ENCODE measurements around the gene GINS2. TPM values are rescaled to one million over a fixed set of nuclear protein-coding genes. Genes with fewer than 3 reads are reported as not detected.
A peak's percentile ranks its signal among the peaks of the same experiment; 100 is the strongest.

The GINS2 gene
- total RNA-seq, 1 experiment from 2014 or later = 53.3 TPM

GRCh38 chr16:85654251-85655095 lies 34.3 kb downstream of the GINS2 start:
- Histone ChIP-seq H3K4me2 (ENCODE audit: low read length) (no peak overlapping the region), H3K36me3 (ENCODE audit: control insufficient read depth in 1 of 2, insufficient read depth in 2 of 2, low read length in 2 of 2) (peaks cover 31 to 43% of the 10 kb centered on the region in 2 experiments), H3K9ac (ENCODE audit: low read length) (no peak overlapping the region), H2AFZ (ENCODE audit: low read depth, low read length, poor library complexity, severe bottlenecking) (no peak overlapping the region), H4K20me1 (ENCODE audit: insufficient read depth) (peaks cover 4% of the 10 kb centered on the region; the same call in 1 of the 2 replicates), H3K27me3 (ENCODE audit: insufficient read depth, low read length) (no peaks in the 10 kb centered on the region), H3K79me2 (ENCODE audit: insufficient read depth, low read length) (peaks cover 4% of the 10 kb centered on the region; the same call in 1 of the 2 replicates), H3K27ac (ENCODE audit: low read depth, low read length) (peak overlapping the region; percentile 59; the same call in 1 of the 2 replicates), H3K4me1 (ENCODE audit: control insufficient read depth in 1 of 2, insufficient read depth in 2 of 2, low read length in 2 of 2) (peaks cover 4 to 30% of the 10 kb centered on the region in 2 experiments; a peak in 3 of 4 replicates), H3K9me2 (ENCODE audit: insufficient read depth) (no peaks in the 10 kb centered on the region), H3K9me3 (ENCODE audit: control insufficient read depth in 1 of 2, insufficient read depth in 1 of 2, low read depth in 1 of 2, low read length in 2 of 2) (no peaks in the 10 kb centered on the region), H3K4me3 (replicated peaks in 1 of 2; ENCODE audit: low read depth in 1 of 2, low read length in 2 of 2) (no peak overlapping the region)
- intact Hi-C loops (cut with micrococcal nuclease) = loop anchor here (5.0 kb wide), 1 partner anchor 63 kb away; no protein-coding TSS in a partner anchor
- TF ChIP-seq JUND (IDR thresholded peaks at IDR 0.05) = no peak
- no peak for TF ChIP-seq EGR1 (IDR thresholded peaks at IDR 0.05; ENCODE audit: low read depth)
- TF ChIP-seq SRF (IDR thresholded peaks at IDR 0.05; ENCODE audit: low read depth) = no peak
- no peak for TF ChIP-seq ZFX (IDR thresholded peaks at IDR 0.05)
- TF ChIP-seq SP1 (IDR thresholded peaks at IDR 0.05; ENCODE audit: low read depth) = no peak
- TF ChIP-seq CEBPB (IDR thresholded peaks at IDR 0.05; ENCODE audit: low read depth) = no peak
- RAD21 ChIA-PET (ENCODE audit: low non-redundant PET in 1 of 2, low total read pairs in 2 of 2, uncharacterized antibody in 2 of 2, unreplicated experiment in 2 of 2) = no interaction called here
- POLR2A ChIA-PET = no interaction called here
- ATAC-seq (no peak), DNase-seq (ENCODE audit: low read depth, low spot score) (no peak)
- BruUV-seq (replicated peaks) = no TSS peak
- CTCF ChIA-PET = no interaction called here

- CTCF ChIA-PET = no interaction called here
- POLR2A ChIA-PET = no interaction called here
- H4K20me1 ChIP-seq (ENCODE audit: insufficient read depth) = peaks cover 8% of the 10 kb centered on the region; the same call in 1 of the 2 replicates
Observed at GRCh38 chr16:85653290-85653891, 35.4 kb downstream of the GINS2 start.

More at GRCh38 chr16:85653290-85653891, 35.4 kb downstream of the GINS2 start:
- Histone ChIP-seq H3K27ac (ENCODE audit: low read depth, low read length) (peak overlapping the region; percentile 59; the same call in 1 of the 2 replicates), H3K4me2 (ENCODE audit: low read length) (peak overlapping the region; percentile 39), H3K9me3 (ENCODE audit: control insufficient read depth in 1 of 2, insufficient read depth in 1 of 2, low read depth in 1 of 2, low read length in 2 of 2) (no peaks in the 10 kb centered on the region), H3K27me3 (ENCODE audit: insufficient read depth, low read length) (no peaks in the 10 kb centered on the region), H3K79me2 (ENCODE audit: insufficient read depth, low read length) (peaks cover 4% of the 10 kb centered on the region; the same call in 1 of the 2 replicates), H3K4me1 (ENCODE audit: control insufficient read depth in 1 of 2, insufficient read depth in 2 of 2, low read length in 2 of 2) (peaks cover 4 to 30% of the 10 kb centered on the region in 2 experiments; a peak in 3 of 4 replicates), H3K4me3 (replicated peaks in 1 of 2; ENCODE audit: low read depth in 1 of 2, low read length in 2 of 2) (no peak overlapping the region), H3K9ac (ENCODE audit: low read length) (no peak overlapping the region), H3K9me2 (ENCODE audit: insufficient read depth) (no peaks in the 10 kb centered on the region), H2AFZ (ENCODE audit: low read depth, low read length, poor library complexity, severe bottlenecking) (no peak overlapping the region), H3K36me3 (ENCODE audit: control insufficient read depth in 1 of 2, insufficient read depth in 2 of 2, low read length in 2 of 2) (peaks cover 24 to 35% of the 10 kb centered on the region in 2 experiments)
- no TSS peak for BruUV-seq (replicated peaks)
- ATAC-seq = no peak
- TF ChIP-seq RAD21 (IDR thresholded peaks at IDR 0.05; ENCODE audit: low read depth) = no peak
- TF ChIP-seq SP1 (IDR thresholded peaks at IDR 0.05; ENCODE audit: low read depth) = no peak
- TF ChIP-seq JUND (IDR thresholded peaks at IDR 0.05) = no peak
- no peak for TF ChIP-seq SRF (IDR thresholded peaks at IDR 0.05; ENCODE audit: low read depth)
- no peak for TF ChIP-seq CEBPB (IDR thresholded peaks at IDR 0.05; ENCODE audit: low read depth)
- no peak for TF ChIP-seq ELF1 (IDR thresholded peaks at IDR 0.05; ENCODE audit: borderline replicate concordance, low read depth)
- no peak for TF ChIP-seq FOSL1 (IDR thresholded peaks at IDR 0.05; ENCODE audit: low read depth)
- no peak for TF ChIP-seq CTCF (IDR thresholded peaks at IDR 0.05 in 2 of 3, conservative IDR thresholded peaks at IDR 0.05 in 1 of 3; ENCODE audit: borderline replicate concordance in 1 of 3, insufficient read depth in 1 of 3, low read depth in 2 of 3, low read length in 2 of 3)
- no peak for TF ChIP-seq ATF3 (IDR thresholded peaks at IDR 0.05)
- TF ChIP-seq ZFX (IDR thresholded peaks at IDR 0.05) = no peak
- no peak for TF ChIP-seq EZH2 (IDR thresholded peaks at IDR 0.05)
- no peak for TF ChIP-seq POLR2A (IDR thresholded peaks at IDR 0.05; ENCODE audit: borderline replicate concordance, extremely low read depth, insufficient read depth, insufficient read length)
- TF ChIP-seq SIN3A (IDR thresholded peaks at IDR 0.05; ENCODE audit: low read depth) = no peak
- no peak for TF ChIP-seq EGR1 (IDR thresholded peaks at IDR 0.05; ENCODE audit: low read depth)
- no peak for TF ChIP-seq POLR2AphosphoS5 (IDR thresholded peaks at IDR 0.05; ENCODE audit: low read depth, low read length)
- intact Hi-C loops (cut with micrococcal nuclease) = no loop called here
- no peak for DNase-seq (ENCODE audit: low read depth, low spot score)
- RAD21 ChIA-PET (ENCODE audit: low non-redundant PET in 1 of 2, low total read pairs in 2 of 2, uncharacterized antibody in 2 of 2, unreplicated experiment in 2 of 2) = no interaction called here
